CD14-positive monocyte (primary cell): ENCODE data around the gene SLC7A8. TPM values are rescaled to one million over a fixed set of nuclear protein-coding genes. Genes with fewer than 3 reads are reported as not detected.

ENCODE experiments used
- DNase-seq, 3 donors: peaks; one replicate each; pipeline ENCODE4 v3.0.0-alpha.2; 2011 to 2022
- H2AFZ ChIP-seq: 2 replicates; pipeline ENCODE4 v1.6.0; 2012; ENCODE audit warnings: mild to moderate bottlenecking, low read depth, low read length, inconsistent platforms; ENCODE audit not compliant: insufficient read depth, poor library complexity, severe bottlenecking
- H3K27ac ChIP-seq, 2 donors: 1 replicate in 1 of 2; 2 replicates in 1 of 2; pipeline ENCODE4 v1.5.1; 2012 to 2013; ENCODE audit warnings: low read length in 2 of 2, control low read depth in 1 of 2, inconsistent platforms in 1 of 2, low read depth in 1 of 2, mild to moderate bottlenecking in 1 of 2
- H3K27me3 ChIP-seq, 2 donors: one replicate each; pipeline versions ENCODE4 v1.6.0 to v1.6.1; 2011 to 2013; ENCODE audit warnings: low read length in 2 of 2; ENCODE audit not compliant: control insufficient read depth in 2 of 2, insufficient read depth in 2 of 2
- H3K36me3 ChIP-seq, 2 donors: replicated peaks in 1 of 2; 1 replicate in 1 of 2; 2 replicates in 1 of 2; pipeline versions ENCODE4 v1.5.1 to v1.6.1; 2012 to 2013; ENCODE audit warnings: low read length in 2 of 2, control low read depth in 1 of 2, inconsistent platforms in 1 of 2, mild to moderate bottlenecking in 1 of 2; ENCODE audit not compliant: insufficient read depth in 2 of 2, control insufficient read depth in 1 of 2
- H3K4me1 ChIP-seq, 2 donors: 1 replicate in 1 of 2; 2 replicates in 1 of 2; pipeline versions ENCODE4 v1.5.1 to v1.6.1; 2012 to 2013; ENCODE audit warnings: low read length in 2 of 2, control low read depth in 1 of 2, inconsistent platforms in 1 of 2, mild to moderate bottlenecking in 1 of 2, moderate library complexity in 1 of 2; ENCODE audit not compliant: insufficient read depth in 2 of 2, control insufficient read depth in 1 of 2
- H3K4me2 ChIP-seq: replicated peaks from 2 replicates; pipeline ENCODE3; 2012; ENCODE audit warnings: low read length, moderate library complexity, mild to moderate bottlenecking; ENCODE audit not compliant: poor library complexity, severe bottlenecking; ENCODE audit errors: extremely low read depth
- H3K4me3 ChIP-seq, 3 experiments: fragments of 200-600 bp in 1 of 3; sonication (generic) in 1 of 3; replicated peaks in 1 of 3; 1 replicate in 2 of 3; 2 replicates in 1 of 3; pipeline ENCODE4 v1.5.1; 2011 to 2013; ENCODE audit warnings: low read length in 3 of 3, mild to moderate bottlenecking in 3 of 3, control low read depth in 2 of 3, low read depth in 2 of 3, inconsistent platforms in 1 of 3, moderate library complexity in 1 of 3
- H3K79me2 ChIP-seq: 2 replicates; pipeline ENCODE4 v1.6.0; 2012; ENCODE audit warnings: mild to moderate bottlenecking, control low read depth, inconsistent platforms, low read length, moderate library complexity; ENCODE audit not compliant: insufficient read depth
- H3K9ac ChIP-seq: 2 replicates; pipeline ENCODE4 v1.6.0; 2017; ENCODE audit warnings: low read length, mild to moderate bottlenecking; ENCODE audit not compliant: insufficient read depth, poor library complexity, severe bottlenecking
- H3K9me3 ChIP-seq, 2 donors: replicated peaks in 1 of 2; 1 replicate in 1 of 2; 2 replicates in 1 of 2; pipeline versions ENCODE4 v1.5.1 to v1.6.1; 2012 to 2013; ENCODE audit warnings: low read length in 2 of 2, control low read depth in 1 of 2; ENCODE audit not compliant: control insufficient read depth in 1 of 2, insufficient read depth in 1 of 2
- H4K20me1 ChIP-seq: 2 replicates; pipeline ENCODE4 v1.6.0; 2012; ENCODE audit warnings: mild to moderate bottlenecking, low read length, control low read depth, moderate library complexity; ENCODE audit not compliant: insufficient read depth
- H3K27ac Mint-ChIP-seq, 7 donors: one replicate each; pipeline ENCODE4 v1.8.0; 2020; ENCODE audit warnings: mild to moderate bottlenecking in 7 of 7, mixed read lengths in 7 of 7, moderate library complexity in 6 of 7, inconsistent platforms in 2 of 7
- H3K27me3 Mint-ChIP-seq, 3 donors: one replicate each; pipeline ENCODE4 v1.8.0; 2021 to 2022; ENCODE audit warnings: low read depth in 3 of 3, mild to moderate bottlenecking in 3 of 3, mixed read lengths in 3 of 3, moderate library complexity in 3 of 3, inconsistent platforms in 1 of 3
- H3K36me3 Mint-ChIP-seq, 2 donors: one replicate each; pipeline ENCODE4 v1.8.0; 2020; ENCODE audit warnings: mixed read lengths in 2 of 2, inconsistent platforms in 1 of 2, mild to moderate bottlenecking in 1 of 2
- H3K4me1 Mint-ChIP-seq: one replicate; pipeline ENCODE4 v1.8.0; 2020; ENCODE audit warnings: mild to moderate bottlenecking, mixed read lengths
- H3K4me3 Mint-ChIP-seq, 2 donors: one replicate each; pipeline ENCODE4 v1.8.0; 2020; ENCODE audit warnings: mild to moderate bottlenecking in 2 of 2, mixed read lengths in 2 of 2, moderate library complexity in 1 of 2
- H3K9me3 Mint-ChIP-seq, 7 donors: one replicate each; pipeline ENCODE4 v1.8.0; 2020 to 2022; ENCODE audit warnings: mixed read lengths in 7 of 7, mild to moderate bottlenecking in 6 of 7, moderate library complexity in 6 of 7, inconsistent platforms in 2 of 7
- CTCF ChIP-seq: fragments of 200-600 bp; IDR thresholded peaks from one replicate; pipeline ENCODE4 v1.8.0; 2022; ENCODE audit warnings: antibody characterized with exemption, mild to moderate bottlenecking
- WGBS: methylation state at CpG from one replicate; pipeline ENCODE4 v1.1.5; 2013; ENCODE audit warnings: missing lambda C conversion rate; ENCODE audit not compliant: insufficient coverage; 5-methylcytosine and 5-hydroxymethylcytosine counted together
- intact Hi-C, 2 donors: fragments of 100-400 bp; cut with micrococcal nuclease; formaldehyde crosslinking; loops; one replicate each; pipeline versions ENCODE4 v1.15.0 to v1.15.1; 2023
- polyA plus RNA-seq, 3 donors: library from polyadenylated mRNA; depleted of rRNA in 1 of 3; unstranded in 2 of 3; stranded (reverse) in 1 of 3; fragments of 300-500 nt in 2 of 3; fragments of >200 nt in 1 of 3; fragmentation: Illumina TruSeq in 2 of 3; gene quantifications; 1 replicate in 2 of 3; 2 replicates in 1 of 3; pipeline ENCODE4 v1.2.3, GENCODE V29; 2012 to 2021

SLC7A8 gene
- polyA plus RNA-seq, 3 donors = 0.05 to 0.53 (median 0.25) TPM

GRCh38 chr14:23090254-23090636 is 93.2 kb downstream of the SLC7A8 start:
- Histone ChIP-seq H2AFZ (no peak overlapping the region), H3K4me3 (no peak overlapping the region), H3K27me3 (no peaks in the 10 kb centered on the region), H3K4me2 (no peak overlapping the region), H3K27ac (no peak overlapping the region), H3K9ac (no peak overlapping the region), H3K9me3 (no peaks in the 10 kb centered on the region), H3K36me3 (peaks cover 76 to 84% of the 10 kb centered on the region in 2 donors), H3K79me2 (peaks cover 88% of the 10 kb centered on the region), H3K4me1 (peaks cover 16 to 31% of the 10 kb centered on the region in 2 donors), H4K20me1 (peaks cover 93% of the 10 kb centered on the region)
- 97% methylated on average over 4 of the region's 4 CpGs for WGBS
- Mint-ChIP-seq H3K9me3 (no peaks in the 10 kb centered on the region), H3K27ac (peak overlapping the region in 1 of 7 donors; percentile 3), H3K27me3 (no peaks in the 10 kb centered on the region), H3K36me3 (peaks cover 62 to 70% of the 10 kb centered on the region in 2 donors), H3K4me3 (no peak overlapping the region), H3K4me1 (peaks cover 11% of the 10 kb centered on the region)
- intact Hi-C loops = loop anchor here in 1 of 2 donors (10.0 kb wide), 1 partner anchor 195 kb away; the partner anchor contains the start of gene HOMEZ
- TF ChIP-seq CTCF = no peak
- no peak for DNase-seq

GRCh38 chr14:23089498-23090253 is 93.8 kb downstream of the SLC7A8 start:
- Histone ChIP-seq H3K4me2 (no peak overlapping the region), H4K20me1 (peaks cover 98% of the 10 kb centered on the region), H3K79me2 (peaks cover 91% of the 10 kb centered on the region), H3K4me1 (peaks cover 16 to 33% of the 10 kb centered on the region in 2 donors), H3K27me3 (no peaks in the 10 kb centered on the region), H3K36me3 (peaks cover 80 to 89% of the 10 kb centered on the region in 2 donors), H3K4me3 (no peak overlapping the region), H3K9me3 (no peaks in the 10 kb centered on the region), H2AFZ (no peak overlapping the region), H3K27ac (no peak overlapping the region), H3K9ac (no peak overlapping the region)
- Mint-ChIP-seq H3K27me3 (no peaks in the 10 kb centered on the region), H3K9me3 (no peaks in the 10 kb centered on the region), H3K36me3 (peaks cover 68 to 76% of the 10 kb centered on the region in 2 donors), H3K27ac (peak overlapping the region in 2 of 7 donors; percentile 5), H3K4me1 (peaks cover 11% of the 10 kb centered on the region), H3K4me3 (no peak overlapping the region)
- 100% methylated on average over 3 of the region's 12 CpGs for WGBS
- DNase-seq = no peak
- intact Hi-C loops = loop anchor here in 1 of 2 donors (10.0 kb wide), 1 partner anchor 195 kb away; the partner anchor contains the start of gene HOMEZ
- TF ChIP-seq CTCF = no peak
